Stimulated activated CD4-positive, alpha-beta T cell treated with anti-CD3 and anti-CD28 coated beads, TNF-alpha, amount 100 ng/mL, for 1 hour (primary cell): ENCODE results near the gene RHOXF1.
"Not testable (repeated sequence)": the region's sequence is repeated elsewhere in the genome, so short reads cannot be mapped to it uniquely, and the experiment has no call there.

Experiments
- DNase-seq, 3 donors: peaks; one replicate each; pipeline ENCODE4 v3.0.0-alpha.2; 2020; ENCODE audit warnings: low read depth in 3 of 3, low spot score in 1 of 3

The RHOXF1 gene

GRCh38 chrX:120115438-120115963 lies at the start of gene RHOXF1:
Gene RHOXF1 (minus strand): TSS chrX:120115913. CDS start chrX:120115862, 51 bp downstream.
- DNase-seq, result no peak

- DNase-seq, result not testable (repeated sequence)
Measured at GRCh38 chrX:120159086-120159485, 43.4 kb upstream of the RHOXF1 start.

- DNase-seq, result not testable (repeated sequence)
Measured at GRCh38 chrX:120158313-120158712, 42.6 kb upstream of the RHOXF1 start, which contains the start of gene RHOXF2. Gene RHOXF2 (plus strand): TSS chrX:120158613. CDS start chrX:120158751, 138 bp downstream.

- not testable (repeated sequence) for DNase-seq
Measured at GRCh38 chrX:120150109-120150744, 34.5 kb upstream of the RHOXF1 start.

GRCh38 chrX:120147537-120147936 lies 31.8 kb upstream of the RHOXF1 start:
- DNase-seq, result no peak

GRCh38 chrX:120146323-120146722 lies 30.6 kb upstream of the RHOXF1 start:
- DNase-seq, result not testable (repeated sequence)

GRCh38 chrX:120145295-120145925 lies 29.7 kb upstream of the RHOXF1 start:
- DNase-seq, result no peak

- DNase-seq, result no peak
Measured at GRCh38 chrX:120144178-120144844, 28.6 kb upstream of the RHOXF1 start.

- DNase-seq, result no peak
Measured at GRCh38 chrX:120140293-120140981, 24.7 kb upstream of the RHOXF1 start.

GRCh38 chrX:120137439-120137838 lies 21.7 kb upstream of the RHOXF1 start:
- DNase-seq, result no peak

- DNase-seq, result no peak
Measured at GRCh38 chrX:120136840-120137239, 21.1 kb upstream of the RHOXF1 start.

GRCh38 chrX:120136128-120136527 lies 20.4 kb upstream of the RHOXF1 start:
- DNase-seq, result no peak

- not testable (repeated sequence) for DNase-seq
Measured at GRCh38 chrX:120128306-120128846, 12.7 kb upstream of the RHOXF1 start.

- DNase-seq, result no peak
Measured at GRCh38 chrX:120125444-120125843, 9.7 kb upstream of the RHOXF1 start.

GRCh38 chrX:120120223-120120622 lies 4.5 kb upstream of the RHOXF1 start:
- DNase-seq, result no peak

- DNase-seq, result no peak
Measured at GRCh38 chrX:120111611-120112010, 4.1 kb downstream of the RHOXF1 start.

- no peak for DNase-seq
Measured at GRCh38 chrX:120109378-120109777, 6.3 kb downstream of the RHOXF1 start.

- DNase-seq, result not testable (repeated sequence)
Measured at GRCh38 chrX:120104707-120105106, 11.0 kb downstream of the RHOXF1 start.

- not testable (repeated sequence) for DNase-seq
Measured at GRCh38 chrX:120101057-120101456, 14.7 kb downstream of the RHOXF1 start.

GRCh38 chrX:120090208-120090607 lies 25.5 kb downstream of the RHOXF1 start:
- no peak for DNase-seq
